IMR-90 (cell line): Measurements from ENCODE around the gene GLRX2. TPM values are rescaled to one million over a fixed set of nuclear protein-coding genes. Genes with fewer than 3 reads are reported as not detected.

Experiments
- ATAC-seq: fragments of 200-7000 bp; cut with Tn5 transposase; 2 replicates; pipeline ENCODE4 v1.9.1; 2020; ENCODE audit warnings: low read depth, mild to moderate bottlenecking, moderate library complexity
- BruUV-seq: library from RNA; stranded (reverse); fragments of 400-500 nt; replicated peaks from 2 replicates; lab custom pipeline; 2021; lab: Mats Ljungman, UMichigan
- CTCF ChIA-PET: fragments of 300-600 bp; formaldehyde crosslinking; extraction: SDS; loops from one replicate; lab custom pipeline; 2021; ENCODE audit warnings: antibody characterized with exemption; lab: Yijun Ruan, JAX
- POLR2A ChIA-PET: fragments of 300-600 bp; sonication (Branson Sonifier 250); formaldehyde crosslinking; loops from one replicate; lab custom pipeline; 2022; ENCODE audit warnings: antibody characterized with exemption; ENCODE audit not compliant: unreplicated experiment; lab: Charles Lee
- DNase-seq: peaks from one replicate; pipeline ENCODE4 v3.0.0; 2013
- H2AFZ ChIP-seq: replicated peaks from 2 replicates; pipeline ENCODE3; 2013; ENCODE audit warnings: low read length, mild to moderate bottlenecking; ENCODE audit not compliant: poor library complexity
- H2AK5ac ChIP-seq: 2 replicates; pipeline ENCODE4 v1.6.1; 2013; ENCODE audit warnings: low read depth, low read length, inconsistent platforms
- H2AK9ac ChIP-seq: replicated peaks from 2 replicates; pipeline ENCODE3; 2013; ENCODE audit warnings: mild to moderate bottlenecking, low read depth, low read length, moderate library complexity; ENCODE audit not compliant: poor library complexity
- H2BK120ac ChIP-seq: 2 replicates; pipeline ENCODE4 v1.6.1; 2013; ENCODE audit warnings: low read depth, low read length, inconsistent platforms
- H2BK15ac ChIP-seq: 3 replicates; pipeline ENCODE4 v1.6.1; 2013; ENCODE audit warnings: low read depth, low read length, inconsistent platforms
- H2BK20ac ChIP-seq: 2 replicates; pipeline ENCODE4 v1.6.1; 2013; ENCODE audit warnings: low read depth, mild to moderate bottlenecking, inconsistent platforms, low read length, moderate library complexity
- H2BK5ac ChIP-seq: 2 replicates; pipeline ENCODE4 v1.6.1; 2013; ENCODE audit warnings: mild to moderate bottlenecking, low read depth, low read length, inconsistent platforms; ENCODE audit not compliant: poor library complexity, severe bottlenecking
- H3K14ac ChIP-seq: replicated peaks from 2 replicates; pipeline ENCODE4 v1.6.1; 2013; ENCODE audit warnings: low read depth, low read length, inconsistent platforms
- H3K18ac ChIP-seq: 2 replicates; pipeline ENCODE4 v1.6.1; 2013; ENCODE audit warnings: low read depth, low read length, control low read depth
- H3K23ac ChIP-seq: 2 replicates; pipeline ENCODE4 v1.6.1; 2013; ENCODE audit warnings: low read depth, low read length, inconsistent platforms
- H3K27ac ChIP-seq: 2 replicates; pipeline ENCODE4 v1.5.1; 2013; ENCODE audit warnings: mild to moderate bottlenecking, control low read depth, low read length; ENCODE audit not compliant: insufficient read depth
- H3K27me3 ChIP-seq: 2 replicates; pipeline ENCODE4 v1.6.1; 2013; ENCODE audit warnings: low read length; ENCODE audit not compliant: control insufficient read depth, insufficient read depth
- H3K36me3 ChIP-seq: 2 replicates; pipeline ENCODE4 v1.6.1; 2013; ENCODE audit warnings: low read length, mixed read lengths; ENCODE audit not compliant: control insufficient read depth, insufficient read depth
- H3K4ac ChIP-seq: 2 replicates; pipeline ENCODE4 v1.6.1; 2013; ENCODE audit warnings: low read depth, low read length, inconsistent platforms
- H3K4me1 ChIP-seq: 2 replicates; pipeline ENCODE4 v1.6.1; 2013; ENCODE audit warnings: low read length, mixed read lengths; ENCODE audit not compliant: control insufficient read depth, insufficient read depth
- H3K4me2 ChIP-seq: 2 replicates; pipeline ENCODE4 v1.6.1; 2013; ENCODE audit warnings: low read depth, mild to moderate bottlenecking, control low read depth, low read length, moderate library complexity
- H3K4me3 ChIP-seq: 2 replicates; pipeline ENCODE4 v1.5.1; 2013; ENCODE audit warnings: low read depth, mild to moderate bottlenecking, control low read depth, low read length, moderate library complexity; ENCODE audit not compliant: insufficient read depth
- H3K56ac ChIP-seq: 2 replicates; pipeline ENCODE4 v1.6.1; 2013; ENCODE audit warnings: low read length, inconsistent platforms; ENCODE audit not compliant: insufficient read depth; ENCODE audit errors: extremely low read depth
- H3K79me1 ChIP-seq, 2 experiments: 2 replicates each; pipeline ENCODE4 v1.6.1; 2013; ENCODE audit warnings: low read length in 2 of 2, inconsistent platforms in 1 of 2, low read depth in 1 of 2
- H3K9ac ChIP-seq: 2 replicates; pipeline ENCODE4 v1.6.1; 2013; ENCODE audit warnings: low read depth, low read length, control low read depth
- H3K9me1 ChIP-seq: 2 replicates; pipeline ENCODE4 v1.6.1; 2013; ENCODE audit warnings: low read length, inconsistent platforms; ENCODE audit not compliant: insufficient read depth
- H3K9me3 ChIP-seq: 2 replicates; pipeline ENCODE4 v1.6.1; 2013; ENCODE audit warnings: low read length; ENCODE audit not compliant: control insufficient read depth, insufficient read depth
- H4K20me1 ChIP-seq: 2 replicates; pipeline ENCODE4 v1.6.1; 2013; ENCODE audit warnings: low read length, inconsistent platforms; ENCODE audit not compliant: insufficient read depth
- H4K5ac ChIP-seq: 2 replicates; pipeline ENCODE4 v1.6.1; 2013; ENCODE audit warnings: mild to moderate bottlenecking, low read depth, low read length, control low read depth
- H4K8ac ChIP-seq, 2 experiments: 2 replicates each; pipeline ENCODE4 v1.6.1; 2013; ENCODE audit warnings: low read depth in 2 of 2, low read length in 2 of 2, control low read depth in 1 of 2, inconsistent platforms in 1 of 2
- H4K91ac ChIP-seq: 2 replicates; pipeline ENCODE4 v1.6.1; 2013; ENCODE audit warnings: low read depth, low read length, inconsistent platforms; ENCODE audit not compliant: insufficient read depth
- BHLHE40 ChIP-seq: fragments of 150-350 bp; IDR thresholded peaks from 2 replicates; pipeline ENCODE4 v1.6.1; 2016; ENCODE audit warnings: mild to moderate bottlenecking, low read depth, low read length
- FOS ChIP-seq: fragments of 150-350 bp; IDR thresholded peaks from 2 replicates; pipeline ENCODE4 v1.6.1; 2016; ENCODE audit warnings: low read depth, low read length
- MAZ ChIP-seq: IDR thresholded peaks from 2 replicates; pipeline ENCODE4 v1.6.1; 2012; ENCODE audit warnings: low read depth, mild to moderate bottlenecking, low read length, improper control_type of control experiment, moderate library complexity, borderline replicate concordance
- RFX5 ChIP-seq: IDR thresholded peaks from 2 replicates; pipeline ENCODE4 v1.8.0; 2012; ENCODE audit warnings: low read depth, mild to moderate bottlenecking, low read length, moderate library complexity
- SMC3 ChIP-seq: fragments of 150-350 bp; IDR thresholded peaks from 2 replicates; pipeline ENCODE4 v1.6.1; 2016; ENCODE audit warnings: low read depth, mild to moderate bottlenecking, antibody characterized with exemption, low read length, moderate library complexity
- USF2 ChIP-seq: fragments of 150-350 bp; IDR thresholded peaks from 2 replicates; pipeline ENCODE4 v1.6.1; 2017; ENCODE audit warnings: mild to moderate bottlenecking, antibody characterized with exemption, low read length, low read depth
- WGBS, 2 experiments: methylation state at CpG; one replicate each; pipeline versions ENCODE4 v1.1.5 to v1.1.7; 2013; ENCODE audit warnings: missing lambda C conversion rate in 2 of 2; ENCODE audit not compliant: insufficient read length in 1 of 2; ENCODE audit errors: extremely low coverage in 2 of 2; 5-methylcytosine and 5-hydroxymethylcytosine counted together
- dilution Hi-C: fragments of 300-500 bp; cut with HindIII; formaldehyde crosslinking; loops from one replicate; pipeline ENCODE4 v1.14.3; 2018; ENCODE audit warnings: low sequenced_read_pairs; ENCODE audit not compliant: unreplicated experiment
- in situ Hi-C: fragments of 300-500 bp; cut with MboI; formaldehyde crosslinking; loops from 3 replicates; pipeline ENCODE4 v1.14.3; 2019; ENCODE audit warnings: low sequenced_read_pairs, inconsistent platforms, mixed read lengths
- intact Hi-C: fragments of 100-400 bp; cut with micrococcal nuclease; formaldehyde crosslinking; loops from 2 replicates; pipeline ENCODE4 v1.10.0; 2022
- polyA plus RNA-seq, 3 experiments: library from polyadenylated mRNA; depleted of rRNA; stranded (reverse); fragments of >200 nt; gene quantifications; 2 replicates each; pipeline ENCODE4 v1.2.3, GENCODE V29; 2012; ENCODE audit warnings: low replicate concordance in 1 of 3
- total RNA-seq: library from RNA; depleted of rRNA; stranded (reverse); fragments of >200 nt; gene quantifications from 2 replicates; pipeline ENCODE4 v1.2.3, GENCODE V29; 2012

GLRX2 gene
- total and polyA plus RNA-seq, 2 of the 4 experiments (the other 2 are of a cell fraction), result 2.0 to 15.9 TPM

- TF ChIP-seq BHLHE40 (peak; percentile 90), FOS (peak; percentile 27; the same call in 1 of the 2 replicates)
Measured at GRCh38 chr1:193121616-193122593, 16.7 kb upstream of the GLRX2 start, which contains the start of gene CDC73 (continued).

- Histone ChIP-seq H2BK5ac (no peak overlapping the region), H3K9me1 (peaks cover 5% of the 10 kb centered on the region; the same call in 1 of the 2 replicates), H3K9me3 (no peaks in the 10 kb centered on the region), H3K23ac (no peak overlapping the region), H2AFZ (no peak overlapping the region), H3K4me3 (0 out of 2 replicates have a peak overlapping the region, but pooled peaks have one; percentile 71), H3K27me3 (no peaks in the 10 kb centered on the region), H3K14ac (0 out of 2 replicates have a peak overlapping the region, but pooled peaks have one; percentile 75), H2BK120ac (0 out of 2 replicates have a peak overlapping the region, but pooled peaks have one; percentile 4), H3K9ac (no peak overlapping the region), H3K4me1 (peaks cover 2% of the 10 kb centered on the region), H3K4me2 (0 out of 2 replicates have a peak overlapping the region, but pooled peaks have one; percentile 74), H3K79me1 (peaks cover 0 to 23% of the 10 kb centered on the region in 2 experiments; a peak in 2 of 4 replicates), H4K5ac (peak overlapping the region; percentile 61; the same call in 1 of the 2 replicates), H3K18ac (no peak overlapping the region), H3K27ac (no peak overlapping the region), H2BK15ac (peak overlapping the region; percentile 64; the same call in 1 of the 3 replicates), H3K56ac (0 out of 2 replicates have a peak overlapping the region, but pooled peaks have one; percentile 85), H3K36me3 (peaks cover 6% of the 10 kb centered on the region), H3K4ac (no peak overlapping the region), H4K8ac (peak overlapping the region; percentile 61 to 99; a peak in 2 of 4 replicates), H2BK20ac (no peak overlapping the region), H2AK5ac (peak overlapping the region; percentile 8; the same call in 1 of the 2 replicates), H4K91ac (no peak overlapping the region), H2AK9ac (no peak overlapping the region), H4K20me1 (peaks cover 16% of the 10 kb centered on the region; the same call in 1 of the 2 replicates)
- DNase-seq (no peak), ATAC-seq (no peak)
- no TSS peak for BruUV-seq
- intact Hi-C loops (loop anchor here (5.0 kb wide), 3 partner anchors 313 to 1257 kb away; partner anchors contain the start of gene RGS2), dilution Hi-C loops (no loop called here), in situ Hi-C loops (no loop called here)
- no CpG with 5 or more reads among the region's 6 CpGs for WGBS, 2 experiments
- ChIA-PET CTCF (interaction anchor here (1.0 to 1.1 kb wide), 2 partner anchors 51 to 535 kb away, joined by 4 read pairs; no protein-coding TSS in a partner anchor), POLR2A (no interaction called here)
- no peak for TF ChIP-seq SMC3
- no peak for TF ChIP-seq MAZ
- no peak for TF ChIP-seq RFX5
- no peak for TF ChIP-seq BHLHE40
- TF ChIP-seq USF2, result no peak
Measured at GRCh38 chr1:193120604-193121166, 15.5 kb upstream of the GLRX2 start.
